Pulmonary artery endothelial cell (primary cell): ENCODE results near the gene GABRB1. TPM values are rescaled to one million over a fixed set of nuclear protein-coding genes. Genes with fewer than 3 reads are reported as not detected.
A peak's percentile ranks its signal among the peaks of the same experiment; 100 is the strongest.

Source experiments
- DNase-seq: peaks from one replicate; pipeline ENCODE4 v3.0.0-alpha.2; 2011; ENCODE audit warnings: low read depth, low spot score
- total RNA-seq: library from RNA; depleted of rRNA; stranded (reverse); fragments of >200 nt; gene quantifications from 2 replicates; pipeline ENCODE4 v1.2.3, GENCODE V29; 2014

GABRB1 gene
- total RNA-seq, 1 donor from 2014 or later = not detected

DNA sequence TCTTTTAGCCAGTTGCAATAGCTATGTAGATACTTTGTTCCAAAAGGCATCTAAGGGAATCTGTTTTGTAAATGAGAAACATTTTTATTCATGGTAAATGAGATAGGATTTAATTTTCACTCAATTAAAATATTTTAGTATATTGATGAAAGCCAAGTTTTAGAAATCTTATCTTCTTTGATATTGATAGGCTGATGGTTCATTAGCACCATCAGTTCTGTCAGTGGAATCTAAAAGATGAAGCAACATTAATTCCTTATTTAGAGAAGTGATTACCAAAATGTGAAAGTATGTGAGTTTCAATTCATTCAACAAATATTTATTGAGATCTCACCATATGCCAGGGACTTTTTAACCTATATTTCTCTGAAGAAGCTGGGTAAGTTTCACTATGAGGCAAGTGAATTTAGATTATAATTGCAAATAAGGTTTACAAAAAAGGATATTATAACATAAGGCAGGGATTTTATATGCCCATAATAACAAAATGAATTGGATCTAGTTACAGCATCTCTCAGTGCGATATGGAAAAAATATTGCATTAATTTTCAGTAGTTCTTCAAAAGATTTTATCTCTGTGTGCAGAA is 79.3 kb downstream of the GABRB1 start:
- DNase-seq = no peak

DNA sequence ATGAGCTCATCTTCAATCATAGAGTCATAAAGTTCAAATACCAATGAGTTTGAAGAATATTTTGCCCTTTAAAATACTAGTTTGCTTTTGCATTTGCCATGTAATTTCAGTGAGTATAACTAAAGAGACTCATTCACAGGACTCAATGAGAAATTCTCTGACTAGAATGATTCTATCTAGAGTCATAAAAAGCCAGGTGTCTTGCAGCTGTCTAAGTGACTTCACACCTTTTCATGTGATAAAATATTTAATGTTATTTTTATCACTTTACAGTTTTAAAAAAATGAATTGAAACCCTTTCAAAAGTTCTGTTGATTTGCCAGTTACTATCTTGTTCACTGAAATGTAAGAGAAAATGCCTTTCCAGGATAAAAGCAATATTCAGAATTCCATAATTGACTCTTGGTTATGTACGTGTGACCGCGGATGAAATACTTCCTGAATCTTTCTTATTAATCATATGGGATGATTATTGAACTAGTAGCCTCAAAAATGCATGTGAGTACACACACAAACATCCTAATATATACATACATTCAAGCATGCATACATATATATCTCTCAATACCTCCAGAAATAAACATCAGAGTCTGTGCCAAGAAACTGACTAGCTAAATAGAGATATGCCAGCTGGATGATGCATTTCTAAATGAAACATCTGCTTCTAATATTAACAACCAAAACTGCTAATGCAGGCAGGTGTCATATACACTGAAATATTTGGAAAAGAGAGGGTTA is 87.0 kb downstream of the GABRB1 start:
- no peak for DNase-seq

DNA sequence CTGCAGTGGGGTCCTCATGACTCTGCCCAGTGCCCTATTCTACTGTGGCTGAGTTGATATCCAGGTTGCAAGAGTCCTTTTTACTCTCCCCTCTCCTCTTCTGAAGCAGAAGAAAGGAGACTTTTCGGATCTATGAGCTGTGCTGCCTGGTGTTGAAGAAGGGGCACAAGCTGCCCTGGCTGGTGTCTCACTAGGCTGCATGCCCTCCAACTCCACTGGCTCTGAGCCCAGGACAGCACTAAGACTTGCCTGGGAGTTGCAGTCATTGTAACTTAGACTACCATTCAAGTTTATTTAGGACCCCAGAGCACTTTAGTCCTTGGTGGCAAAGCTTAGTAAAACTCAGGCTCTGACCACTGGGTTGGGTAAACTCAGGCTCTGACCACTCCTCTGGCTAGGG is 89.4 kb downstream of the GABRB1 start:
- no peak for DNase-seq

DNA sequence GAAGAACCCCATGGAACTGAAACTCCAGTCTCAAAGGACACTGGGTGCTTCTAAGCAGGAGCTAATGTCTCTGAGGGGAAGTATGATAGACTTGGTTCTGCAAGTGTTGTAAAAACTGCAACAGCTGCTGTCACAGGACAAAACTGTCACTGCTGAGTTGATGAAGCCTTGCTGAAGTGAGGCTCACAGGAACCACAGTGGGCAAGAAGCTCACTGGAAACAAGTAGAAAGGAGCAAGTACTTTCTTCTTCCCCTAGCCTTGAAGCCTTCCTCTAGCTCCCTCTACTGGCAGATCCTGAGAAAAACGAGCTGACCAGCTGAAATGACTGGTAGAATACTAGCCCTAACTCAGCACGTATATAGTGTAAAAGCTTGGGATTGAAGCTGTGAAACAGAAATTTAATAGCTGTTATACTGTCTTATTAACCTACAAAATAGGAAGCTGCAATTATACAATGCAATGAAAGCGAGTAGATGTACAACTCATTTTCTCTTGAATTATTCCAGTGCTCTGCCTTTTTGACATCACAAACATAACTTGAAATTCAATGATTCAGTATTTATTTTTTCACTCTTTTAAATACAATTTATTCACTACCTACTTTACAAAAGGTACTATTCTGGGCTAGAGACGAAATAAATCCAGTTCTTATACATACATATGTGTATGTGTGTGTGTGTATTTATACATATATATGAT is 91.4 kb downstream of the GABRB1 start:
- peak; percentile 19 for DNase-seq

DNA sequence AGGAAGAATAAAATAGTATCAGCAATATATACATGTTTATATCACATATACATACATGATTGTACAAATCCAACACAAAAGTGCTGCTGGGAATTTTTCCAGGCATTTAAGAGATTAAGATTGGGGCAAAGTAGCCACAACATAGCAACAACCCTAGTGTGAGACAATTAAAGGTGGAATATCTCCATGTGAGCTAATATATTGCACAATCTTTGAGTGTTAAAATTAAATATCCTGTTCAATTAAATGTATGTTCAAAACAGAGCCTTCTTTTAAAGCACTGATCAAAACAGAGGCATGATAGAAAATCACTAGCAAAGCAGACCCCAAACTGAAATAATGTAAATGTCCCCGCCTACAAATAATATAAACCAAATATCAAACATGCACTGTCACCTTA is 97.6 kb downstream of the GABRB1 start:
- no peak for DNase-seq

DNA sequence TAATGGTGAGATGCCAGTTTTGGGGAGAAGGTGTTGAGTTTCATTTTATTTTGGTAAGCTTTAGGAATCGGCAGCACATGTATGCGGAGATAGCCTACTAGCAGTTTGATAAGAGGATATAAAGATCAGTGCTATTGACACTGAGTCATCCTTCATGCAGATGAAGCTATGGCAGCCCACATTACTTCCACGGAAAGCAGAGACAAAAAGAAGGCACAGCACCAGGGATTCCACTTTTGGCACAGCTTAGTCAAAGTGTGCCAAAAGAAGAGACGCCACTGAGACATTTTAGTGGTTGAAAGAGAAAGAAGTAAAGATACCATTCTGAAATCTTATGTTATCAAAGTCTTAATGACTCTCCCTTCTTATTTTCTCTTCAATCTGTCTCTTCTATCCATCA is 103.8 kb downstream of the GABRB1 start:
- DNase-seq = no peak

DNA sequence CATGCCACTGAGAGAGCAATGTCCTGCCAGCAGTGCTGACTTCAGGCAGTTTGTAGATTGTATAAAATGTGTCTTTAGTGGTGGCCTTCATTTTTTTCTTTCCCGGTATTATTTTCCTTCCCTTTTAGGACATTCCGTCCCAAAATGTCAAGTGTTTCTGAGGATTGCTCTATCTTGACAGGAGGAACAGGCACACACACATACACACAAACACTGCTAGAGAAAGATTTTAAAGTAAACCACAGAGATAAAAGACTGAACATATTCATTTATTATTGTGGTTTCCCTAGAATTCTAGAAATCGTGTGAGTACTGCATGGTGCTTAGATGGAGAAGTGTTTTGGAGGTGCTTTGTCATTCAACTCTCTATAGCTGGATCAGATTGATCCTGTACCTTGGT is 111.9 kb downstream of the GABRB1 start:
- DNase-seq = no peak

DNA sequence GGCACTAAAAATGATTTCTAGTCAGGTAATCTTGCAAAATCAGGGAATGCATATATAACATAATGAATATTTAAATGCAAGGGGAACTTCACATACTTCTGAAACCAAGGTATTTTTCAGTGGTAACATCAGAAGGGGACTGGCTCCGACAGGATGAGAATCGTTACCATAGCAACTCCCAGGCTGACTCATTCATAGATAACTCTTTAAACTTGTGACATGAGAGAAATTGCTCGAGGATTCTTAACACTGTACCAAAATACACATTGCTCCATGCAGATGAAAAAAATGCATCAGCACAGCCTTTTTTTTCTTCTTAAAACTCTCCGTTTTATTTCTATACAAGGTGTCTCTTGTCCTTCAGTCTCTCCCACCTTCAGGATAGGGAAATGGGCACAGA is 114.3 kb downstream of the GABRB1 start:
- no peak for DNase-seq

DNA sequence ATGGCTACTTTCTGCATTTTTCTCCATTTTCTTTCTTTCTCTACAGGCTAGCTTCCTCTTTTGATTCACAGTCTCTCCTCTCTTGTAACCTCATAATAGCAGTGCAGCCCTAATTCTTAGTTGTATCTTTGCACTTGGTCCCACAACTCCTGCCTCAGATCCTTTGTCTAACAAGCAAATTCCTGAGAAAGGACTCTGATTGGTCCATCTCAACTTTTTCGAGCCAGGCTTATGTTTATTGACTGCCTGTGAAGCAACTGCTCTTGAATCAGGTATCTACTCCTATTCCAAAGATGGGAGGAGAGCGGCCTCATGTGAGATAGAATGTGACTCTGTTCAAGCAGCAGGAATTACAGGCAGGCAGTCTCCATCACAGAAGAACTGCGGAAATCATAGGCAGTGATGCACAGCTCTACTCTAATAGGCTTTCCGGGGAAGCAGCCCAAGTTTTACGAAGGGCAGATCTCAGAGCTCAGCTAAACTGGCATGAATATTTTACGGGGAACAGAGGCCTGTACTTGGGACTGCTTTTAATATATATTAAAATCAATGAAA is 123.5 kb downstream of the GABRB1 start:
- no peak for DNase-seq

DNA sequence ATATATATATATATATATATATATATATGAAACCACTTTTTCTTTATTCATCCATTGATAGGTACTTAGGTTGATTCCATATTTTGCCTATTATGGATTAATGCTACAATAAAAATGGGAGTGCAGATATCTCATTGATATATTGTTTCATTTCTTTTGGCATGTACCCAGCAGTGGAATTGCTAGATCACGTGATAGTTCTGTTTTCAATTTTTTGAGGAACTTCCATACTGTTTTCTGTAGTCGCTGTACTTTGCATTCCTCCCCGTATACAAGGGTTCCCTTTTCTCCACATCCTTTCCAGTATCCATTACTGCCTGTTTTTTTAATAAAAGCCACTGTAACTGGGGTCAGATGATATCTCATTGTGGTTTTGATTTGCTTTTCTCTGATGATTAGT is 124.6 kb downstream of the GABRB1 start:
- DNase-seq = no peak

DNA sequence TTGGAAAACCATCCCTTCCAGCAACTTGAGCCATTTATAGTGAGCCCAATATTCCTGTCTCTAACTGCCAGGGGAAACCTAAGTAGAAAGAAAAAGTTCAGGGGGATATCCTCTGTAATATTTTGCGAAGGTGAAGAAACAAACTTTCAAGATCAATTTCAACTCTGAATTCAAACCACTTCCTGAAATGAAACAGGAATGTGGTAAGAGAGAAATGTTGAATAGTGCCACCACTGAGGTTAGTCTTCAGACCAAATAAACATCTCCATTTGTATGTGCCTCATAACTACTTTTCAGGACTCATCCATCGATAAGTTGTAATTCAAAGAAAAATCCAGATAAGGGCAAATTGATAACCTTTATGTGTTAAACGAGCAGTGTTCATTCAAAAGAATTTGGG is 128.7 kb downstream of the GABRB1 start:
- no peak for DNase-seq

DNA sequence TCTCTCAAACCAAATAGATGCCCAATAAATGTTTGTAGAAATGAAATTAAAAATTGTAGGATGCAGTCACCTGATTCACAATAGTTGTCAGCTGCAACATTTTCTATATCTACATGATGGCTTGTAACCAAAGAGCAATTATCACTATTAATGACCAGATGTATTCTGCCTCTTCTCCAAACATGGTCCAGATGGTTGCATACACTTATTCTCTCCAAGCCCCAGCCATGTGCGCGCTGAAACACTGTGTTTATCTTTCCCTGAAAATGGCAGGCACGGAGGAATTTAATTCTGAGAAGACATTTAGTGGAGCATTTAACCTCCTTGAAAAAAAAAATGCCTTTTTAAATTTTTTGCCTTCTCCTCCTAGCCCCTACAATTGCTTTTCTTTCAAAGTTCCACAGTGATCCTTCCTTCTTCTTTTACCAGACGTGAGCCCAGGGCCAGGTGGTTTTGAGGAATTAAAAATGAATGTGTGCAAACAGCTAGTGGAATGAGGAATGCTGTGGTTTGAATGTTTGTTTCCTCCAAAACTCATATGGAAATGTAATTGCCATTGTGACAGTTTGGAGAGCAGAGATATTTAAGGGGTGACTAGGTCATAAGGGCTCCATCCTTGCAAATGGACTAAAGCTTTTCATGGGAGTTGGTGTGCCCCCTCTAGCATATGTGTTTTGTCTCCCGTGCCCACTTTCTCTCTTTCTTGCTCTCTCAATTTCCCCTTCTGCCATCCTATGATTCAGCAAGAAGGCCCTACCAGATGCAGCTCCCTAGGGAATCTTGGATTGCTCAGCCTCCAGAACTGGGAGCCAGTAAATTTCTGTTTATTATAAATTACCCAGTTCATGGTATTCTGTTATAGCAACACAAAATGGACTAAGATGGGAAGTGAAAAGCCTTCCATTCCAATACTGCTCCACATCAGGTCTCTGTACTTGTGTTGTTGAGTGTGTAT is 136.0 kb downstream of the GABRB1 start:
- DNase-seq = no peak

DNA sequence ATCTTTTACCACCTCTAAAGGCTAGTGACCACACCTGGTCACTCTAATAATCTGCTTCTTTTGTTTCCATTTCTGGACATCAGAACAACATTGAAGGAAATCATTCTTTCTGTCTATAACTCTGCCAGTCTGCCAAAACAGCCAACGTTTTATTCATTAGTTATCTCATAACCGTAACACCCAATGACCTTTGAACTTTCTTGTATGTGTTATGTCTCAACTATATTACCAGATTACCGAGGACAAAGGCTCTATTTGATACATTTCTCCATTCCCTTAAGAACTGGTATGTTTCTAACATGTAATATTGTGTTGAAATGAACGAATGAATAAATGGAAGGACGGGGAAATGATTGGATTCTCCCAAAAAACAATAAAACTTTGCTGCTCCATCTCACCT is 152.7 kb downstream of the GABRB1 start:
- DNase-seq = no peak

DNA sequence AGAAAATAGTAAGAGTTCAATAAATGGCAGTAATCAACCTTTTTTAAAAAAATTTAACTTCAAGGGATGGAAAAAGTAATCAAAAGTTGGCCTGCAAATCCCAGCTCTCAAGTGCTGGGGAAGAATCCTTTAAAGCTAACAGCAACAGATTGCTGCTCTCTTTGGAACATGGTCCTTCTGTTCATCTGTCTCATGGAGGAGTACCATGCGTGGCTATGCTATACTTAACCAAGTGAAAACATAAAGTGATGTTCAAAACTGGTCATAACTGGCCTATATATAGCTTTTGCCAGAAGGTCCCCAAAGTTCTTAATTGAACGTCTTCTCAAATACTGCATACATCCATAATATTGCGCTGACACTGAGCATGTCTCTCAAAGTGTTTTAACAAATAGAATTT is 154.4 kb downstream of the GABRB1 start:
- no peak for DNase-seq

DNA sequence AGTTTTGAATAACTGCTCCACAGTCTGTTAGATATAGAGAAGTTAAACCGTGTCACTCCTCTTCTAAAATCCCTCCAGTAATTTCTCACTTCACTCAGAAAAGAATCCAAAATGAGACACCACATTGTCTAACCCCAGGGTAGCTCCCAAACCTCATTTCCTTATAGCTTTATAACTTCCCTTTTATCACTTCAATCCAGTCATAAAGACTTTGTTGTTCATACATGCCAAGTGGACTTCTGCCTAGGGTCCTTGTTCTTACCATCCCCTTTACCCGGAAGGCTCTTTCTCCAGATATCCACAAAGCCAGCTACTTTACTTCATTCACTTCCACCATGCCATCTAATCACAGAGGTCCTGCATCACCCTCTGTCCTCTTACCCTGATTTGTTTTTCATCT is 156.2 kb downstream of the GABRB1 start:
- no peak for DNase-seq

DNA sequence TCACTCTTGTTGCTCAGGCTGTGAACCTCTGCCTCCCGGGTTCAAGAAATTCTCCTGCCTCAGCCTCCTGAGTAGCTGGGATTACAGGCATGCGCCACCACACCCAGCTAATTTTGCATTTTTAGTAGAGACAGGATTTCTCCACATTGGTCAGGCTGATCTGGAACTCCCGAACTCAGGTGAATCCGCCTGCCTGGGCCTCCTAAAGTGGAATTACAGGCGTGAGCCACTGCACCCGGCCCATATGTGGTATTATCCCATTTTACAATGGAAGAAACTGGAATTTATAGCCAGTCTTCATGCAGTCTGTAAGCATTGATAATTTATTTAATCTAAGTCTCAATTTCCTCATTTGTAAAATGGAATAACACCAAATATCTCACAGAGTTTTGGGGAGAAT is 161.8 kb downstream of the GABRB1 start:
- no peak for DNase-seq

DNA sequence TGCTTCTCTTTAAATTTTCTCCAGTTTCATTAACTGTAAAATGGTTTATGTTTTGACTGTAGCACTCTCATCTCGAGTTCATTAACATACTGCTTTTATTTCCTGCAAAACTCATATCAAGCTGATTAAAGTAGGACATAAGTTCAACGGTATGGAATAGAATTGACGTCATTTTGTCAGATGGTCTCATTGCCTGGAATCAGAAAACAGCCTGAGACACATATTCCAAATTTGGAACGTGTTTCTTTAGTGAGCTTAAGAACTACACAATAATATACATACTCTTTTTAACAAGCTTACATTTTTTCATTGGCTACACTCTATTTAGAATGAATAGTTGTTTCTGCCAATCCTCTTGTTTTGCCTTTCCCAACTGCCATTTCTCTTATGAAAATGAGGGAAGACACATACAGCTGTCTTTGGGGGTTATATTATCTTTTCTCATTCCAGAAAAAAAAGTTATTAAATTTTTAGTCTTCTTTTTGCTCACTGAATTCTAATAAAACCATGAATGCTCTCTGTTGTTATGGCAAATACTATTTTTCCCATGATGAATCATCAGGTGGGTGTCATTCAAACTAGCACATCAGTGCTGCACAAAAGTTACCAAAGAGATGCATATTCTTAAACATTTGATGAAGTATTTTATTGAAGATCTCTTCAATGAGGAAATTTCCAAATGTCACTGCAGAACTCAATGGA is 162.8 kb downstream of the GABRB1 start:
- DNase-seq = no peak

DNA sequence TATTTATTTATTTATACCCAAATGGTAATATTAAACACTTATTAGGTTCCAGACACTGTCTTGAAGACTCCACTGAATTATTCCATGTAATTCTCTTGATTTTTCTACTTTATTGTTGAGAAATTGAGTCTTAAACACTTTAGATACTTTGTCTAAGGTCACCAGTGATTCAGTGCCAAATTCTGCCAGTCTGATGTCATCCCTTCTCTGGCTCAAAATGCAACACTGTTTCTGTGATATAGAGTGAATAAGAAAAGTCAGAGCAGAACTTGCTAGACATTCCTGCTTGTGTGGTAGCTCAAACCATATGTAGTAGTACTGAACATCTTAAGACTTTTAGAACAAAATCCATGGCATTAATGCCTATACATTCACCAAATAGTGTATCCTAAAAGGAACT is 164.3 kb downstream of the GABRB1 start:
- DNase-seq = no peak

DNA sequence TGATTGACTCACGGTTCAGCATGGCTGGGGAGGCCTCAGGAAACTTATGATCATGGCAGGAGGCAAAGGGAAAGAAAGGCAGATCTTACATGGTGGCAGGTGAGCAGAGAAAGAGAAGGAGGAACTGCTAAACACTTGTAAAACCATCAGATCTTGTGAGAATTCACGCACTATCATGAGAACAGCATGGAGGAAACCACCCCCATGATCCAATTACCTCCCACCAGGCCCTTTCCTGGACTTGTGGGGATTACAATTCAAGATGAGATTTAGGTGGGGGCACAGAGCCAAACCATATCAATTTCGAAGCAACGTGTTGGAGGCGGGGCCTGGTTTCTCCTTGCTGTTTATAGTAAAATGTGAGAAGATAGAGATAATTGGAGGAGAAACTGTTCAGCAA is 167.4 kb downstream of the GABRB1 start:
- no peak for DNase-seq

DNA sequence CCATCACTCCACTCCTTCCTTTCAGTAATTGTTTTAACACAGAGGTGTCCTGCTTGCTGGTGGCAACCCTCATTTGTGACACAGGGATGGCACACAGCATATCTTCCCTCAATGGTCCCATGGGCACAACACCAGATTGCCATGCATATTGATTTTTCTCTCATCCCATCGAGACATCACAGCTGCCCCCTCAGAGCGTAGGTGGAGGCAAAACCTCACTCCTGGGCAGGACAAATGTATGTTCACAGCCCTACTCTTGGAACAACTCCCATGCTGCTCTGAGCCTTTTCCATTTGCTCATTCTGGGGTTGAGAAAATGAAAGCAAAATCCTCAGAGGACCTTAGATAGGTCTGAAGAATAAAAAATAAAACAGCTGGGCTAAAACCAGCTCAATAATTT is 172.2 kb downstream of the GABRB1 start:
- DNase-seq = no peak

DNA sequence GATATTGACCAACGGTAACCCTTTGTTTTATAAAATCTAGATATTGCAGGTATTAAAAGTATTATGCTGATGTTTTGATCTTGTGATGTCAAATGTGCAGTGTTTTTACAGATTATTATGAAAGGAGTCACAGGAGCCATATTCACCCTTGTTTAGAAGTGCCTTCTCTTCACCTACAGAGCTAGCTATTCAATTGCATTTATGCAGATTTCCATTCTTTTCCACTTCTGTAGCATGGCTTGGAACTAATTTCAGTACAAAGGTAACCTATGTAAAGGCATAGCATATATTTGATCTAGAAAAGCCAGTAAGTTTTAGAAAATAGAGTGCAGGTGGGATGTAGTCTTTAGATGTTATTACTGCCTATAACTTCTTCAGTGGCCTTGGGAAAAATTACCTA is 176.2 kb downstream of the GABRB1 start:
- no peak for DNase-seq
